Activated naive CD8-positive, alpha-beta T cell treated with anti-CD3 and anti-CD28 coated beads, Interleukin-2, amount 50 U/mL, for 24 hours (primary cell): ENCODE results near the gene TMEM52B.

Source experiments
- ATAC-seq: fragments of 150-1000 bp; cut with Tn5 transposase; one replicate; pipeline ENCODE4 v1.10.0; 2021
- DNase-seq: peaks from one replicate; pipeline ENCODE4 v3.0.0; 2021
- H3K27ac Mint-ChIP-seq: one replicate; pipeline ENCODE4 v1.8.0; 2021; ENCODE audit warnings: mild to moderate bottlenecking, mixed read lengths
- H3K27me3 Mint-ChIP-seq: one replicate; pipeline ENCODE4 v1.8.0; 2021; ENCODE audit warnings: mixed read lengths
- H3K36me3 Mint-ChIP-seq: one replicate; pipeline ENCODE4 v1.8.0; 2021; ENCODE audit warnings: low read depth, mixed read lengths
- H3K4me1 Mint-ChIP-seq: one replicate; pipeline ENCODE4 v1.8.0; 2021; ENCODE audit warnings: mixed read lengths
- H3K4me3 Mint-ChIP-seq: one replicate; pipeline ENCODE4 v1.8.0; 2021; ENCODE audit warnings: mild to moderate bottlenecking, moderate library complexity, mixed read lengths
- H3K9me3 Mint-ChIP-seq: one replicate; pipeline ENCODE4 v1.8.0; 2021; ENCODE audit warnings: mixed read lengths

Gene TMEM52B

DNA sequence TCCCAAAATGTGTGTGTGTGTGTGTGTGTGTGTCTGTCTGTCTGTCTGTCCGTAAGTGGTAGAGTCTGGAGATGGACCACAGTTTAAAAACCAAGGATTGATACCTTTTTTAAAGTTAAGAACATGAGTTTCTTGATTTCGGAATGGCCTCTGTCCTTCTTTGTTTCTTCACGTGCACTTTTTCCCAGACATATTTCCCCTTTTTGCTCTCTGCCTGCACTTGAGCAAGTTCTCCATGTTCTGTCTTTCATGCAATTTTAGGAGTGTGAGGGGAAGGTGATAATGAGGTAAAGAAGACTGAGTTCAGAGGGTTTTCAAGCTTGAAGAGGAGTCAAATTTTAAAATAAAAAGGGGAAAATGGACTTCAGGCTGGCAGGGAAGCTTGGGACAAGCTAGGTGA lies 19.6 kb upstream of the TMEM52B start:
- H3K27me3 Mint-ChIP-seq: peaks cover 6% of the 10 kb centered on the region
- H3K27ac Mint-ChIP-seq: no peak overlapping the region
- no peaks in the 10 kb centered on the region for H3K4me1 Mint-ChIP-seq
- H3K36me3 Mint-ChIP-seq: no peaks in the 10 kb centered on the region
- no peak for ATAC-seq
- no peak for DNase-seq
- H3K9me3 Mint-ChIP-seq: no peaks in the 10 kb centered on the region
- H3K4me3 Mint-ChIP-seq: no peak overlapping the region

DNA sequence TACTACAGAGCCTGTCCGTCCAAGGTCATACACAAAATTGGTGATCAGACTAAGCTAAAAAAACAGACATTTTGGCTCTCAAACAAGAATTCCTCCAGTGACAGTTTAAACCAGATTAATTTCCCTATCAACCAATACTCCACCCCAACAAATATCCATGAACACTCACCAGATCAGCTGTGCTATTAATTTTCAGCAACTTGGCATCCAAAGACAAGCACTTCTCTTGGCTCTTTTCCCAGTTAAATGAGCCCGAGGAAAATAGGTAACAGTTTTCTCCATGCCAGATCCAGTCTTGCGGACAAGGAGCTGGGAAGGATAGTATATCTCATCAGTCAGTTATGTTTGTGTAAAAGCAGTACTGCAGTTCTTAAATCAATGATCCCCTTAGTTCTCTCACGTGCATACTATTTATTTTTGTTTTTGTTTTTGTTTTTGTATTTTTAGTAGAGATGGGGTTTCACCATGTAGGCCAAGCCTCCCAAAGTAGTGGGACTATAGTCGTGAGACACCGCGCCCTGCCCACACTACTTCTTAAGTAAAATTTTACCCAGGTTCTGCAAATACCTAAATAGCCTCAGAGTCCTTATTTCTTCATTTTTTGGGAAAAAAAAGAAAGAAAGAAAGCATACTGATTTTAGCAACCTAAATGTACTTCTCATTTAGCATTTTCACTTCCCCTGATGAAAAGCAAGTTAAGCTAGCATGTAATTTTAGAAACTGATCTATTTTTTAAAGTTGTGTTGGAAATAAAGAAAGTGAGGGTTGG lies 18.0 kb upstream of the TMEM52B start:
- Mint-ChIP-seq H3K4me3 (no peak overlapping the region), H3K36me3 (no peaks in the 10 kb centered on the region), H3K27ac (no peak overlapping the region), H3K27me3 (peaks cover 4% of the 10 kb centered on the region), H3K9me3 (no peaks in the 10 kb centered on the region), H3K4me1 (no peaks in the 10 kb centered on the region)
- ATAC-seq: no peak
- no peak for DNase-seq

DNA sequence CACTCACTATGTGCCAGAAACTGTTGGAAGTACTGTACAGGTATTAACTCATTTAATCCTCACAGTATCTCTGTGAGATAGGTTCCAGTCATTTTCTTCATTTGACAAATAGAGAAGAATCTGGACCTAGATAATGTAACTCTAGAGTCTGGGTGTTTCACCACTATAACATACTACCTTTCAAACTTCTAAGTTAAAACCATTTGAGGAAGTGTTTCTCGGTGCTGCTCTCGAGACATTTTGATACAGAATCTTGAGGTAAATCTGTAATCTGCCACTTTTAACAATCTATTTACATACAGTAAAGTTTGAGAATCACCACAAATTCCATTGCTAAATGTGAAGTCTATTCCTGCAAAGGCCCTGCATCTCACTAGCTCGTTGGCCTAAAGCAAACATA lies 15.7 kb upstream of the TMEM52B start:
- H3K27ac Mint-ChIP-seq: no peak overlapping the region
- H3K4me1 Mint-ChIP-seq: no peaks in the 10 kb centered on the region
- no peaks in the 10 kb centered on the region for H3K9me3 Mint-ChIP-seq
- H3K4me3 Mint-ChIP-seq: no peak overlapping the region
- no peak for ATAC-seq
- no peaks in the 10 kb centered on the region for H3K27me3 Mint-ChIP-seq
- no peak for DNase-seq
- H3K36me3 Mint-ChIP-seq: no peaks in the 10 kb centered on the region

DNA sequence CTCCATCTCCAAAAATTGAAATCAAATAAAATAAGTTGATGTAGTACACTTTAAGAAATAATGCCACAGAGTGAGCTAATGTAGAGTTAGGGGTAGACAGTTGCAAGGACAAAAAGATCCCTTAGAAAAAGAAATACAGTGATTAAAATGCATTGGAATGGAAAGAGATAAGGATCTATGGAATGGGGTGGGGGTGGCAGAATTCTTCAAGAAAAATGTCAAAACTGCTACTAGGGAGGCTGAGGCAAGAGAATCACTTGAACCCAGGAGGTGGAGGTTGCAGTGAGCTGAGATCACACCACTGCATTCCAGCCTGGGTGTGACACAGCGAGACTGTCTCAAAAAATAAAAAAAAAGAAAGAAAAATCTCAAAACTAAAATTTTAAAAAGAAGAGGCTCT lies 13.4 kb upstream of the TMEM52B start:
- no peak overlapping the region for H3K4me3 Mint-ChIP-seq
- no peaks in the 10 kb centered on the region for H3K27me3 Mint-ChIP-seq
- DNase-seq: no peak
- H3K9me3 Mint-ChIP-seq: no peaks in the 10 kb centered on the region
- H3K4me1 Mint-ChIP-seq: no peaks in the 10 kb centered on the region
- no peak overlapping the region for H3K27ac Mint-ChIP-seq
- H3K36me3 Mint-ChIP-seq: no peaks in the 10 kb centered on the region
- ATAC-seq: no peak

DNA sequence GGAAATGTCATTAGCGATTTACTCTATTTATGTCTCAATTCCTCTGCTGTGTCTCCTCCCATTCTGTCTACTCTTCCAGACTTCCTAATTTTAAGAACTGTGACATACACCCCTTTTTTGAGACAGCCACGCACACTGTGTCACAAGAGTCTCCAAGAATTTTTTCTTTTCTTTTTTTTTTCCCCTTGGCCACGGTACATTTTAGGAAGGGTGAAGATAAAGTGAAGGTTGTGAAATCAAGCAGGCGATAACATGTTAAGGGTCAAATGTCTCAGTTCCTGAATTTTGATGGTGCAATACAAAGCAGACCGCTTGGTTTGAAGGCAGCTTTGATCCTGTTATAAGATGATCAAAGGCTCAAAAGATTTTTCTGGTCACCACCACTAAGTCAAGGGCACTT lies 11.2 kb upstream of the TMEM52B start:
- ATAC-seq (no peak), DNase-seq (no peak)
- no peak overlapping the region for H3K27ac Mint-ChIP-seq
- H3K4me1 Mint-ChIP-seq: no peaks in the 10 kb centered on the region
- no peaks in the 10 kb centered on the region for H3K36me3 Mint-ChIP-seq
- H3K4me3 Mint-ChIP-seq: no peak overlapping the region
- H3K27me3 Mint-ChIP-seq: no peaks in the 10 kb centered on the region
- H3K9me3 Mint-ChIP-seq: no peaks in the 10 kb centered on the region

DNA sequence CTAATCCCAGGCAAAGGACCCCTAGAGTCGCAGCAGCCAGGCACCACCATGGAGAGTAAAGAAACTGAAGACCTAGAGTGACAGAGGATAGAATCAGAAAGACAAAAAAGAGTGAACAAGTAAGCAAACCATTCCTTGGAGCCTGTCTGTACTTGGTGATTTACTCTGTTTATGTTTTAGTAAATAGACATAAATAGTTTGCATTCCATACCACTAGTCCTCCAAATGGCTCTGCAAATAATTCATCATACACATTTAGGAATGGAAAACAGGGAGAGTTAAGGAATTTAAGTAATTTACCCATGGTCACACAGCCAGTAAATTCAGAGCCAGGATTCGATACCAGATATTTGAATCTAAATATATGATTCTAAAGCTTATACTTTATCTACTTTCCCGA lies 9.7 kb upstream of the TMEM52B start:
- Mint-ChIP-seq H3K36me3 (no peaks in the 10 kb centered on the region), H3K27me3 (peaks cover 5% of the 10 kb centered on the region), H3K4me3 (no peak overlapping the region), H3K4me1 (no peaks in the 10 kb centered on the region), H3K9me3 (no peaks in the 10 kb centered on the region), H3K27ac (no peak overlapping the region)
- DNase-seq (no peak), ATAC-seq (no peak)

DNA sequence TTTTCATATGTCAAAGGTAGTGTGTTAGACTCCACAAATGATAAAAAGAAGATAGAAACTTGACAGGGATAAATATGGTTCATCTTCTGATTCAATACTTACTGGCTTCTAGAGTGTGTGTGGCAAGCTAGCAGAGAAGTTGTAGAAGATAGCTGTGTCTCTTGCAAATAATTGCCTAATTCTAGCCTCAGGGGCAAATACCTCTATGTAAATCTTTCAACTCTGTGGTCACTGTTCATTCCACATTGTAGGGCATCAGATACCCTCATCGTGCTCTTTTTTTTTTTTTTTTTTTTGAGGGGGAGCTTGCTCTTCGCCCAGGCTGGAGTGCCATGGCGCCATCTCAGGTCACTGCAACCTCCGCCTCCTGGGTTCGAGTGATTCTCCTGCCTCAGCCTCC lies 8.6 kb upstream of the TMEM52B start:
- no peaks in the 10 kb centered on the region for H3K9me3 Mint-ChIP-seq
- no peak overlapping the region for H3K27ac Mint-ChIP-seq
- H3K4me3 Mint-ChIP-seq: no peak overlapping the region
- H3K36me3 Mint-ChIP-seq: no peaks in the 10 kb centered on the region
- no peak for DNase-seq
- H3K4me1 Mint-ChIP-seq: no peaks in the 10 kb centered on the region
- ATAC-seq: no peak
- peaks cover 7% of the 10 kb centered on the region for H3K27me3 Mint-ChIP-seq

DNA sequence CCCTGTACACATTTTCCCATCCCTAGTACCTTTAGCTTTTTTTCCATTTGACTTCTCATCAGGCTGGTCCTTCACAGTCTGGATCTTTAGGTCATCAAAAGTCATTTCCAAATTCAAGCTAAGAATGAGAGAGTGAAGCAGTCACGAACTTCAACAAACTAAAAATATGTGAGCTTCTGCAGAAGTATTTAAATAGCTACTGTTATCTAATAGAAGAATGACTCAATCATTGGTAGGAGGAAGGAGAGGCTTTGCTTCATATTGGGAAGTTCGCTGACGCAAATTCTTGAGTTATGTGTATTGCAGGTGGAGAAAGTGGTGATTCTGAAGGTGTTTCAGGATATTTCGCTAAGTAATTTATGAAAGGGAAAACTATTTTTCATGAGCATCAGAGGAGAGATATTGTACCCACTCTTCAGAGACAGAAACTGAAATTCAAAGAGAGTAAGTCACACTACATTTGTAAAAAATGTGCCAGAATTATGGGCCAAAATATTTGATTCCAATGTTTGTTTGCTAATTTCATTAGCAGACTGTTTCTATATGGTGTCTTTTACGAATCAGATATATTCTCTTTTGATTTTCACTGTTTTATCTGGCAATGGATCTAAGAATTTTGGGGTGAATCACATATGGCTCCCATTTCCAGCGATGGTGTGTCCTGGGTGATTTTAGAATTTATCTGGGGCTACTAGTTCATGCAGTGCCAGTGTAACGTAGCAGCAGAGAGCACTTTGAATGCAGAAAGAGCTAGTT lies 6.7 kb upstream of the TMEM52B start, which contains the start of gene OLR1:
Gene OLR1 (minus strand): TSS at position 160 of the 756 bp plus-strand sequence. CDS start 55 bp downstream, at position 105.
- H3K9me3 Mint-ChIP-seq: no peaks in the 10 kb centered on the region
- DNase-seq (no peak), ATAC-seq (no peak)
- no peaks in the 10 kb centered on the region for H3K36me3 Mint-ChIP-seq
- H3K27ac Mint-ChIP-seq: no peak within 1 kb of the TSS
- no peak within 1 kb of the TSS for H3K4me3 Mint-ChIP-seq
- no peaks in the 10 kb centered on the region for H3K4me1 Mint-ChIP-seq
- peaks cover 7% of the 10 kb centered on the region for H3K27me3 Mint-ChIP-seq

DNA sequence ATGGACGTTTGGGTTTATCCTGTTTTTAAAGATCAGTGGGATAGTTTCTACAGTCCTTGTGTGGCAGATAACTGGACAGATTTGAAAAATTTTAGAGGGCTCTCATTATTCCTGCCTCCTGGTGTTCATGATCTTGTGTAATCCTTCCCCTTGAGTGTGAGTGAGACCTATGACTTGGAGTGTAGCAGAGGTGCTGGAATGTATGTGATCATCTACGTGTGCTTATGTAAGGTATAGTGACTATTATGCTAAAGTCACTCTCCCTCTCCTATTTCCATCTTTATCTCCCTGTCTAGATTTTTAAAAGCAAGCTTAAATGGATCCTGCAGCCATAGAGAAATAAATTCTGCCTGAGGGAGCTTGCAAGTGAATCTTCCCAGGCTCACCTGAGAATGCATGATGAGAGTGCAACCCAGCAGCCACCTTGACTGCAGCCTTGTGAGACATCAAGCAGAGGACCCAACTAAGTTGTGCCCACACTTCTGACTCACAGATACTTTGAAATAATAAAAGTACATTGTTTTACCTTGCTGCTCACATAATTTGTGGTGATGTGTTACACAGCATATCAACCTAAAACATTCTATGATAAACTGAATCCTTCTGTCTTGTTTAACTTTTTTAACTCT lies 3.7 kb upstream of the TMEM52B start:
- H3K27me3 Mint-ChIP-seq: peaks cover 15% of the 10 kb centered on the region
- ATAC-seq (no peak), DNase-seq (no peak)

DNA sequence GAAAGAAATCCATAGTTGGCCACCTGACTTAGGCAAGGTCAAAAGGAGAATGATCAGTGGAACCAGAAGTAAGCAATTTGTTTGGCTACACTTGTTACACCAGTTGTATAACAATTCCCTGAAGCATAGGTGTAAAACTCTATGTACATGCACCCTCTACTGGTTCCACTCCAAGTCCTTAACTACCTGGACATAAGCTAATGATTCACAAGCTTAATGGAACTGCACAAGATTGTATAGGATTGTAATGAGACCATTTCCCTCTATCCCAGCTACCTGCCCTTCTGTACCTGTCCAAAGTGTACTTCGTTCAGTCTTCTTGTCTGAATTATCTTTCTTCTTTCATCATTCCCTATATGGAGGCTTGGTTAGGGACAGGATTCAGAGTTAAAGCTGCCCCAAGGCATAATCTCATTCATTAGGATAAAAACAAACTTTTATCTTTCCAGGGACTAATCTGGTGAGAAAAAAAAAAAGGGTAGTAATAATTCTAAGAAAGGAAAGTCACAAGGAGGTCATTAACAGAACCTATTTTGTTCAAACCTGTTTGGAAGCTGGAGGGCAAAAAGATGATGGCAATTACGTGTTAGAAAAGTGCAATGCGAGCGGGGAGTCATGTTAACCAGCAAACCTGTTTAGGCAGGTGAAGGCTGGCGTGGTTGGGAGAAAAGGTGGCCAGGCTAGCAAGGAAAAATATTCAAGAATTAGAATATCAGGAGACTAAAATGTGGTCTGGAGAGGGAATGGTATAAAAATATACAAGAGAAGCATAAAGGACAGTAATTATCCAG lies 2.8 kb upstream of the TMEM52B start:
- H3K27ac Mint-ChIP-seq: no peak overlapping the region
- DNase-seq: no peak

More for the DNA sequence above, 3.7 kb upstream of the TMEM52B start:
- no peaks in the 10 kb centered on the region for H3K36me3 Mint-ChIP-seq
- H3K27ac Mint-ChIP-seq: no peak overlapping the region
- H3K4me1 Mint-ChIP-seq: no peaks in the 10 kb centered on the region
- no peaks in the 10 kb centered on the region for H3K9me3 Mint-ChIP-seq
- no peak overlapping the region for H3K4me3 Mint-ChIP-seq

DNA sequence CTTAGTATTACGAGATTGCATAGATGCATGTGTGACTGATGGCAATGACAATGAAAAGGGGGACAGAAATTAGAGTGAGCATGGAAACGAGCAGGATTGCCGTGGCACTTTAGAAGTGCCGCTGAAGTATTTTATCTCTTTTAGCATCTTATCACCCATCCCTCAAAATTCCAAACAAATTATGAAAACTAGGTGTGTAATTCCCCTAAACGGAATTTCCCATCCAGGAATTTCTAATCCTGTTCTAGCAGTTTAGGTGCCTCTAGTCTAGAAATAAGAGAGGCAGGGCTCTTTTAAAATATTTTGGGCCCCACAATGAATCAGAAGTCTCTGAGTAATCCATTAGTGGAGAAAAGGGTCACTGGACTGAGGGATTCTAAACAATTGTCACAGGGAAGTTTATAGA lies 947 bp downstream of the TMEM52B start:
- Mint-ChIP-seq H3K4me1 (peaks cover 5% of the 10 kb centered on the region), H3K36me3 (no peaks in the 10 kb centered on the region), H3K4me3 (no peak overlapping the region), H3K27me3 (peaks cover 11% of the 10 kb centered on the region), H3K27ac (no peak overlapping the region), H3K9me3 (no peaks in the 10 kb centered on the region)
- ATAC-seq: no peak
- no peak for DNase-seq

More for the DNA sequence above, 2.8 kb upstream of the TMEM52B start:
- no peak for ATAC-seq
- Mint-ChIP-seq H3K27me3 (peaks cover 15% of the 10 kb centered on the region), H3K4me3 (no peak overlapping the region), H3K9me3 (no peaks in the 10 kb centered on the region), H3K36me3 (no peaks in the 10 kb centered on the region), H3K4me1 (no peaks in the 10 kb centered on the region)

DNA sequence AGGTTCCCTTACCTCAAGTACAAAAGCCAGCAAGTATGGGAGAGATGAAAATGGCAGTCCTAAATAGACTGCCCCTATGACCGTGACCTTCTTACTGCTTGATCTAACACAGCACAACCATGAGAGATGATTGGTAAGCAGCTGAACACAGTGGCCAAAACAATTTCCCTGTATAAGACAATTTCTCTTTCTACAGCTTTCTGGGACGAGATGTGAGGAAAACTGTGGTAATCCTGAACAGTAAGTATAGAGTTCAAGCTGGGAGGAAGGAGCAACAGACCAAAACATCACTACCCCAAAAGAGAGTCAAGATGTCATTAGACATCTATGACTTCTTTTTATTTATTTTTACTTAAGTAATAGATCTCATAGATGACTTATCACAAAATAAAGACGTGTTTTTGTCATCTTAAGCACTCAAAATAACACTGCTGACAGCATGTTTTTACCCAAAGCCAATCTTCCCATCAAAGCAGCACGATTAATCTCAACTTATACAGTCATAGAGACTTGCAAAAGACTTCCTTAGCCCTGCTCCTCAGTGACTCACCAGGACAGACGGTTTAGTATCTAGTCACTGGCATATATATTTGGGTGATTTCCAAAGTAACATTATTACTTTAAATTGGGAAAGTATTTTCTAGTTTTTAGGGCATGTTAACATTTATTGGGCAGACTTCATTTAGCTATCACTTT lies 3.7 kb downstream of the TMEM52B start:
- no peak overlapping the region for H3K4me3 Mint-ChIP-seq
- no peak for DNase-seq
- no peaks in the 10 kb centered on the region for H3K36me3 Mint-ChIP-seq
- no peaks in the 10 kb centered on the region for H3K9me3 Mint-ChIP-seq
- peaks cover 5% of the 10 kb centered on the region for H3K4me1 Mint-ChIP-seq
- peaks cover 22% of the 10 kb centered on the region for H3K27me3 Mint-ChIP-seq
- H3K27ac Mint-ChIP-seq: no peak overlapping the region
- no peak for ATAC-seq

DNA sequence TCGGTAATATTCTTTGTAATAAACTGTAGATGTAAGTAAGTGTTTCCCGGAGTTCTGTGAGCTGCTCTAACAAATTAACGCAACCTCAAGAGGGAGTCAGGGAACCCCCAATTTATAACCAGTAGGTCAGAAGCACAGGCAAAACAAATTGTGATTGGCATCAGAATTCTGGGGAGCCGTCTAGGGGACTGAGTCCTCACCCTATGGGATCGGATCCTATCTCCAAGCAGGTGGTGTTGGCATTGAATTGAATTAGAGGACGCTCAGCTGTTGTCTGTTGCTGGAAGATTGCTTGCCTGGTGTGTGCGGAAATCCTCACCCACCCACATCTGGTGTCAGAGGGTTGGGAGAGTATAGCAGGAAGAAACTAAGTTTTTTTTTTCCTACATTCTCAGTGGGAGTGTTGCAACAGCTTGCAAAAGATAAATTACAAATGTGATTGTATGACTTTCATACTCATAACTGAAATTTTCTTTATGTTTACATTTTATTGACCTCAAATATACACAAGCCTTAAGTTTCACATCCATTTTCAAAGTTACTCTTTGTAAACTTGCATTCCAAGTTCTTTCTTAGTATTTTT lies 5.5 kb downstream of the TMEM52B start:
- H3K9me3 Mint-ChIP-seq: no peaks in the 10 kb centered on the region
- no peak for DNase-seq
- H3K4me1 Mint-ChIP-seq: peaks cover 5% of the 10 kb centered on the region
- no peaks in the 10 kb centered on the region for H3K36me3 Mint-ChIP-seq
- H3K4me3 Mint-ChIP-seq: no peak overlapping the region
- H3K27me3 Mint-ChIP-seq: peaks cover 16% of the 10 kb centered on the region
- ATAC-seq: no peak
- H3K27ac Mint-ChIP-seq: no peak overlapping the region

DNA sequence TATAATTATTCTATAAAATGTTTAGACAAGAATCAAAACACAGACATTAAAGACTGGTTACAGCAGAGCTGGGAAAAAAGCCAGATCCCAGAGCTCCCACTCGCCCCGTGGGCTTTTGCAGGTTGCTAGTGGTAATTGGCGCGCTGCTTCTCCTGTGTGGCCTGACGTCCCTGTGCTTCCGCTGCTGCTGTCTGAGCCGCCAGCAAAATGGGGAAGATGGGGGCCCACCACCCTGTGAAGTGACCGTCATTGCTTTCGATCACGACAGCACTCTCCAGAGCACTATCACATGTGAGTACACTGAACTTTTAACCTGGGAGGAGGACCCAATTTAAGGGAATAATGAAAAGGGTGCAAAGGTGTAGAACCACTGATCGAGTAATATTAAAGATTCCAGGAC lies 7.5 kb downstream of the TMEM52B start:
- Mint-ChIP-seq H3K27ac (no peak overlapping the region), H3K4me1 (peaks cover 5% of the 10 kb centered on the region), H3K9me3 (no peaks in the 10 kb centered on the region), H3K27me3 (peaks cover 20% of the 10 kb centered on the region), H3K36me3 (no peaks in the 10 kb centered on the region), H3K4me3 (no peak overlapping the region)
- no peak for DNase-seq
- no peak for ATAC-seq
